Measurements from ENCODE around the gene STXBP1. TPM values are rescaled to one million over a fixed set of nuclear protein-coding genes. Genes with fewer than 3 reads are reported as not detected.

The STXBP1 gene
- total and polyA plus RNA-seq, 2 of the 13 experiments (the other 11 are each of a cell fraction or from before 2014, with no cell fraction given): 2.9 TPM

GRCh38 chr9:127578952-127579853, 32.9 kb upstream of the STXBP1 start (continued):
- no peak for TF ChIP-seq GABPA (IDR thresholded peaks at IDR 0.05; ENCODE audit: low read depth, low read length)
- TF ChIP-seq GABPA (CRISPR knock-in tag; IDR thresholded peaks at IDR 0.05; ENCODE audit: low read depth): peak; percentile 59; the same call in 1 of the 2 replicates
- TF ChIP-seq PCBP1 (IDR thresholded peaks at IDR 0.05; ENCODE audit: borderline replicate concordance, low read depth, low read length): 0 out of 2 replicates have a peak, but pooled peaks have one; percentile 28
- TF ChIP-seq ZNF34 (CRISPR knock-in tag; IDR thresholded peaks at IDR 0.05; ENCODE audit: borderline replicate concordance): no peak
- TF ChIP-seq TP53 (CRISPR knock-in tag; conservative IDR thresholded peaks at IDR 0.05): no peak
- no peak for TF ChIP-seq LRRFIP1 (CRISPR knock-in tag; conservative IDR thresholded peaks at IDR 0.05)
- TF ChIP-seq TCF7L2 (IDR thresholded peaks at IDR 0.05; ENCODE audit: low read depth, low read length): no peak
- TF ChIP-seq HMG20B (CRISPR knock-in tag; conservative IDR thresholded peaks at IDR 0.05): 0 out of 2 replicates have a peak, but pooled peaks have one; percentile 15
- no peak for TF ChIP-seq CEBPZ (IDR thresholded peaks at IDR 0.05; ENCODE audit: low read length)
- no peak for TF ChIP-seq ZNF207 (IDR thresholded peaks at IDR 0.05; ENCODE audit: borderline replicate concordance)
- peak; percentile 82 for TF ChIP-seq GATAD2A (CRISPR knock-in tag; IDR thresholded peaks at IDR 0.05)
- peak; percentile 37; the same call in 1 of the 2 replicates for TF ChIP-seq ARNT2 (CRISPR knock-in tag; IDR thresholded peaks at IDR 0.05; ENCODE audit: low read depth)
- TF ChIP-seq HNRNPL (IDR thresholded peaks at IDR 0.05; ENCODE audit: low read depth, low read length): peak; percentile 97
- no peak for TF ChIP-seq ZBTB7A (CRISPR knock-in tag; IDR thresholded peaks at IDR 0.05)
- 0 out of 2 replicates have a peak, but pooled peaks have one; percentile 37 for TF ChIP-seq ZNF629 (CRISPR knock-in tag; conservative IDR thresholded peaks at IDR 0.05)
- TF ChIP-seq, protein P1, sequence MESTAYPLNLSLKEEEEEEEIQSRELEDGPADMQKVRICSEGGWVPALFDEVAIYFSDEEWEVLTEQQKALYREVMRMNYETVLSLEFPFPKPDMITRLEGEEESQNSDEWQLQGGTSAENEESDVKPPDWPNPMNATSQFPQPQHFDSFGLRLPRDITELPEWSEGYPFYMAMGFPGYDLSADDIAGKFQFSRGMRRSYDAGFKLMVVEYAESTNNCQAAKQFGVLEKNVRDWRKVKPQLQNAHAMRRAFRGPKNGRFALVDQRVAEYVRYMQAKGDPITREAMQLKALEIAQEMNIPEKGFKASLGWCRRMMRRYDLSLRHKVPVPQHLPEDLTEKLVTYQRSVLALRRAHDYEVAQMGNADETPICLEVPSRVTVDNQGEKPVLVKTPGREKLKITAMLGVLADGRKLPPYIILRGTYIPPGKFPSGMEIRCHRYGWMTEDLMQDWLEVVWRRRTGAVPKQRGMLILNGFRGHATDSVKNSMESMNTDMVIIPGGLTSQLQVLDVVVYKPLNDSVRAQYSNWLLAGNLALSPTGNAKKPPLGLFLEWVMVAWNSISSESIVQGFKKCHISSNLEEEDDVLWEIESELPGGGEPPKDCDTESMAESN (CRISPR knock-in tag; conservative IDR thresholded peaks at IDR 0.05): 0 out of 2 replicates have a peak, but pooled peaks have one; percentile 19
- TF ChIP-seq, protein P2, sequence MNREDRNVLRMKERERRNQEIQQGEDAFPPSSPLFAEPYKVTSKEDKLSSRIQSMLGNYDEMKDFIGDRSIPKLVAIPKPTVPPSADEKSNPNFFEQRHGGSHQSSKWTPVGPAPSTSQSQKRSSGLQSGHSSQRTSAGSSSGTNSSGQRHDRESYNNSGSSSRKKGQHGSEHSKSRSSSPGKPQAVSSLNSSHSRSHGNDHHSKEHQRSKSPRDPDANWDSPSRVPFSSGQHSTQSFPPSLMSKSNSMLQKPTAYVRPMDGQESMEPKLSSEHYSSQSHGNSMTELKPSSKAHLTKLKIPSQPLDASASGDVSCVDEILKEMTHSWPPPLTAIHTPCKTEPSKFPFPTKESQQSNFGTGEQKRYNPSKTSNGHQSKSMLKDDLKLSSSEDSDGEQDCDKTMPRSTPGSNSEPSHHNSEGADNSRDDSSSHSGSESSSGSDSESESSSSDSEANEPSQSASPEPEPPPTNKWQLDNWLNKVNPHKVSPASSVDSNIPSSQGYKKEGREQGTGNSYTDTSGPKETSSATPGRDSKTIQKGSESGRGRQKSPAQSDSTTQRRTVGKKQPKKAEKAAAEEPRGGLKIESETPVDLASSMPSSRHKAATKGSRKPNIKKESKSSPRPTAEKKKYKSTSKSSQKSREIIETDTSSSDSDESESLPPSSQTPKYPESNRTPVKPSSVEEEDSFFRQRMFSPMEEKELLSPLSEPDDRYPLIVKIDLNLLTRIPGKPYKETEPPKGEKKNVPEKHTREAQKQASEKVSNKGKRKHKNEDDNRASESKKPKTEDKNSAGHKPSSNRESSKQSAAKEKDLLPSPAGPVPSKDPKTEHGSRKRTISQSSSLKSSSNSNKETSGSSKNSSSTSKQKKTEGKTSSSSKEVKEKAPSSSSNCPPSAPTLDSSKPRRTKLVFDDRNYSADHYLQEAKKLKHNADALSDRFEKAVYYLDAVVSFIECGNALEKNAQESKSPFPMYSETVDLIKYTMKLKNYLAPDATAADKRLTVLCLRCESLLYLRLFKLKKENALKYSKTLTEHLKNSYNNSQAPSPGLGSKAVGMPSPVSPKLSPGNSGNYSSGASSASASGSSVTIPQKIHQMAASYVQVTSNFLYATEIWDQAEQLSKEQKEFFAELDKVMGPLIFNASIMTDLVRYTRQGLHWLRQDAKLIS (CRISPR knock-in tag; IDR thresholded peaks at IDR 0.05): no peak

All from HepG2 (cell line).